ENCODE measurements around the gene LRTM2.

GRCh38 chr12:1782215-1782614 lies 38.1 kb upstream of the LRTM2 start:
- TF ChIP-seq POLR2A (IDR thresholded peaks at IDR 0.05), result no peak
- no peak for TF ChIP-seq CTCF (IDR thresholded peaks at IDR 0.05)
- no peak for TF ChIP-seq POLR2AphosphoS5 (IDR thresholded peaks at IDR 0.05)
